ENCODE data around the gene AKAP12.

- TF ChIP-seq CTCF (IDR thresholded peaks at IDR 0.05; ENCODE audit: borderline replicate concordance, extremely low read depth, low read length, poor library complexity, severe bottlenecking) (no peak), EZH2 (IDR thresholded peaks at IDR 0.05; ENCODE audit: borderline replicate concordance, low read depth, low read length, severe bottlenecking) (no peak)
These were observed 51.3 kb downstream of the AKAP12 start for GRCh38 chr6:151290877-151291721.
